ENCODE results near the gene DTX4.

Gene DTX4

GRCh38 chr11:59221441-59221840 lies 49.5 kb downstream of the DTX4 start:
- peak; percentile 26 for DNase-seq (ENCODE audit: low spot score)

- no peak for DNase-seq (ENCODE audit: low spot score)
Observed at GRCh38 chr11:59222464-59223060, 50.6 kb downstream of the DTX4 start.

GRCh38 chr11:59223177-59223576 lies 51.2 kb downstream of the DTX4 start:
- DNase-seq (ENCODE audit: low spot score) = no peak

DNA sequence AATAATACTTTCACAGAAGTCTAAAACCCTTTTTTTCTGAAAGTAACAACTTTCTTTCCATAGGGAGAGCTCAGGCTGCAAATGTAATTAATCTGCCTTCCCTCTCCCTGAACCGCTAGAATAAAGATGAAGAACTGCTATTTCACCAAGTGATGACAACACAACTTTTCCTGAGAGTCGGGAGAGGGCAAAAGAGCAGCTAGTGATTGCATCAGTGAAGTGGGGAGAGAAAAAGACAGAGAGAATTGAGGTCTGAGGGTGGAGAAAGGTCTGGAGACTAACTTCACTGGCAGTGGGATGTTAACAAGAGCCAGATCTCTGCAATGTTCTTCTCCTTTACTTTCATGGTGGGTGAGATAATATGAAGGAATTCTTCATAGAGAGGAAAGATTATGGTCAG lies 51.7 kb downstream of the DTX4 start:
- DNase-seq (ENCODE audit: low spot score) = no peak

- no peak for DNase-seq (ENCODE audit: low spot score)
Observed at GRCh38 chr11:59224351-59224928, 52.5 kb downstream of the DTX4 start.

- no peak for DNase-seq (ENCODE audit: low spot score)
Observed at GRCh38 chr11:59225017-59225416, 53.1 kb downstream of the DTX4 start.

GRCh38 chr11:59226396-59226795 lies 54.5 kb downstream of the DTX4 start:
- DNase-seq (ENCODE audit: low spot score) = no peak

DNA sequence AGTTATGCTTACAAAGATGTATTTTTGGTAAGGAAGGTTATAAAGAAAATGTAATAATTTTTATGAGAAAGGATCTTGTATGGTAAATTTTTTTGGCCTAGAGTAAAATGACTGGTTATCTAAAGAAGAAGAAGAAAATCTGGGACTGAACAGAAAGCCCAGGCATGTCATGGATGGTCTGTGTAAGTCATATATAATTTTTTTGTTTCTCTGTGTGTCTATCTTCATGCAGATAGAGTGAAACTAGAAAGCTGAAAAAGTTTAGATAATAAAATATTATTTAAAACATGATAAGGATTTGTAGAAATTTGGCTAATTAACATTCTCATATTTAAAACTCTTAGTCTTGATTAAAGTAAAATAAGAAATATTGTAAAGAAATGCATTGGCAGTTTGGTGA lies 68.4 kb downstream of the DTX4 start:
- no peak for DNase-seq (ENCODE audit: low spot score)

- DNase-seq (ENCODE audit: low spot score) = no peak
Observed at GRCh38 chr11:59243633-59244032, 71.7 kb downstream of the DTX4 start.

DNA sequence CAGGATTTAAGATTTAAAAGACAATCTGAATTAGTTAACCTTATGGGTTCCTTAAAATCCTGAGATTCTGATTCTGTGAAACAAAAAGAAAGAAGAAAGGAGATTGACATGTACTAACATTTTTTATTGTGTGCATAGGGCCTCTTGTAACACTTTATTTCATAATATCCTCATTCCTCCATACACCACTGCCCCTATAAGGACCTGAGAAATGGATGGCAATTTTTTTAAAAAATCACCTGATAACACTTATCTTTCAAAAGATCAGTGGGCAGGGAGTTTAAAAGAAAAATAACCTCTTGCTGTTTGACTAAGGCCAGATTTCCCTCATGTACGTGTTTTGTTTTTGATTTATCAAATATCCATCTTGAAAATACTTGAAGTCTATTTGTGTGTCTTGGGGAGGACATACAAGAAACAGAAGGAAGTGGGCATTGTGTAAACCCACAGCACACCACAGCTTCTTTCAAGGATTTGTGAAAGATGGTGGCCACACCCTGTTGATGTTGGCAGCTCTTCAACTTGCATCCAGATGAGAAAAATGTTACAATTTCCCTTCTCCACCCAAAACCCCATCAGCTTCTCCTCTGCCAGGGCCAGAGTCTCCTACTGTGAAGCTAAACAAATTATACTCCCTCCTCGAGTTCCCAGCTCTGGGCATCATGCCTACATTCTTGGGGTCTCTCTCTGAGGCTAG lies 75.7 kb downstream of the DTX4 start:
- no peak for DNase-seq (ENCODE audit: low spot score)

DNA sequence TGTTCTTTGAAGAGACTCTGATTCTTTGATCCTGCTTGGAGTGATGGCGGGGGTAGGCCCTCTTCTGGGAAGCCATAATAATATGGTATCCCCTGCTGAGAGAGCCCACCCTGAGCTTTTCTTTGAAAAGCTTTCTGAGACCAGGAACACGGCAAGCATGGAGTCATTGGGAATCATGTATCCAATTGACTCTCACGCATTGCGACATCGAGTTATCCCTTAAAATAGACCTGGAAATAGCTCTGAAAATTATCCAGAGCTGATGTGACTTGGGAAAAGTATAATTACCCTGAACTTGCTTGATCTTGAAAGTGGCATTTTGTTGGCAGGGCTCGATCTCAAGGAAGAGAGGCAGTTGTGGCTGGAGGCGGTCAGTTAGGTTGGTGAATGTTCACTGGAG lies 77.6 kb downstream of the DTX4 start:
- DNase-seq (ENCODE audit: low spot score) = no peak

- no peak for DNase-seq (ENCODE audit: low spot score)
Observed at GRCh38 chr11:59253001-59253400, 81.1 kb downstream of the DTX4 start.

GRCh38 chr11:59254286-59254685 lies 82.4 kb downstream of the DTX4 start:
- DNase-seq (ENCODE audit: low spot score) = no peak

- no peak for DNase-seq (ENCODE audit: low spot score)
Observed at GRCh38 chr11:59255281-59255680, 83.3 kb downstream of the DTX4 start.

All from COLO829 (cell line).